Measurements from ENCODE around the gene WDR18. TPM values are rescaled to one million over a fixed set of nuclear protein-coding genes. Genes with fewer than 3 reads are reported as not detected.

The WDR18 gene
- total RNA-seq (10 to 100 TPM; 15.5 to 16.1 TPM), polyA plus RNA-seq (10 to 100 TPM; 20.9 to 68.8 TPM)
- long read RNA-seq, donor 1, transcript WDR18-202 (10 exons, 1,608 nt): major isoform, 93 of 120 reads
- long read RNA-seq, donor 1, partial matches to known transcripts: 3 of 120 reads
- long read RNA-seq, donor 1, other reads (novel, unspliced or antisense): 23 of 120 reads
- long read RNA-seq, donor 2, transcript WDR18-202 (10 exons, 1,608 nt): major isoform, 7 of 19 reads
- long read RNA-seq, donor 2, partial matches to known transcripts: 4 of 19 reads
- long read RNA-seq, donor 2, other reads (novel, unspliced or antisense): 7 of 19 reads

DNA sequence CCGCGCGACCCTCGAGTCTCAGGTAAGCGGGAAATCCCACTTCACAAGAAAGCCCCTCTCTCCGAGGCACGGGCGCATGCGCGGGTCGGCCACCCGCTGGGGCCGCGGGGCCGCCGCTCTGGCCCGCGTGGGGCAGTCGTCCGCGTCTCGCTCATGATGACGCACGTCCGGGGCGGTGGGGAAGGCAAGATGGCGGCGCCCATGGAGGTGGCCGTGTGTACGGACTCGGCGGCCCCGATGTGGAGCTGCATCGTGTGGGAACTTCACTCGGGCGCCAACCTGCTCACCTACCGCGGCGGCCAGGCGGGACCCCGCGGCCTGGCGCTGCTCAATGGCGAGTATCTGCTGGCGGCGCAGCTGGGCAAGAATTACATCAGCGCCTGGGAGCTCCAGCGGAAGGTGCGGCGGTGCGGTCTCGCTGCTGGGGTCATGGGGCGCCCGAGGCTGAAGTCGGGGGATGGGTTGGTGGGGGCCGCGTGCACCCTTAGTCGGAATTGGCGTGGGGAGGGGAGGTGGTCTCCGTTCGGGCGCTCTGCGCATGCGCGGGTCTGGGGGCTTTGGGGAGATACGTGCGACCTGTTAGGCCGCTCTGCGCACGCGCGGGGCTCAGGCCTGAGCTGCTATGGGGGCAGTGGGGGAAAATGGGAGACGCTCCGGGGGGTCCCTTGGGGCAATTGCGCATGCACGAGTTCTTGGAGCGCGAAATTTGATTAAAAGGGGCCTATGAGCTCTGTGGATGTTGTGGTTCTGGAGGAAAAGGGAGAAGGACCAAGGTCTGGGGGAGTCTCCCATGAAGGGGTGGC lies at the start of gene WDR18:
TSS of gene WDR18 (plus strand) at position 181 of the 803 bp plus-strand sequence. CDS start at position 190, 9 bp downstream.
- ATAC-seq (ENCODE audit: low FRiP score) (peak; percentile 95), DNase-seq (peak; percentile 96 to 99)
- Histone ChIP-seq H3K4me1 (ENCODE audit: control insufficient read depth in 1 of 2, insufficient read depth in 2 of 2, low read length in 2 of 2) (no peaks in the 10 kb centered on the region), H3K4me3 (ENCODE audit: low read length in 2 of 2) (peak within 1 kb of the TSS; percentile 44 to 80), H3K9me3 (ENCODE audit: control insufficient read depth, low read length) (no peaks in the 10 kb centered on the region), H3K36me3 (ENCODE audit: control insufficient read depth in 1 of 2, insufficient read depth in 2 of 2, low read length in 1 of 2) (no peaks in the 10 kb centered on the region), H3K27ac (ENCODE audit: low read depth in 1 of 2, low read length in 2 of 2) (peak within 1 kb of the TSS in 1 of 2 donors; percentile 79), H3K27me3 (ENCODE audit: control insufficient read depth in 1 of 2, insufficient read depth in 2 of 2, low read length in 1 of 2) (no peaks in the 10 kb centered on the region)
- intact Hi-C loops (cut with DNase I): loop anchor here (2.0 to 10.0 kb wide), 2 partner anchors 210 to 214 kb away; no protein-coding TSS in a partner anchor
- WGBS, 2 donors: 0 to 1% methylated on average over 77 to 78 of the region's 78 CpGs

GRCh38 chr19:934865-935479 lies 49.2 kb upstream of the WDR18 start:
- DNase-seq (peak; percentile 93 to 94), ATAC-seq (ENCODE audit: low FRiP score) (peak; percentile 85)
- peaks cover 0 to 1% of the 10 kb centered on the region in 2 donors for H3K4me1 ChIP-seq (ENCODE audit: control insufficient read depth in 1 of 2, insufficient read depth in 2 of 2, low read length in 2 of 2)
- H3K27ac ChIP-seq (ENCODE audit: low read depth in 1 of 2, low read length in 2 of 2): peak overlapping the region in 1 of 2 donors; percentile 32
- 2% methylated on average over 31 of the region's 31 CpGs for WGBS, 2 donors
- intact Hi-C loops (cut with DNase I): no loop called here
- no peaks in the 10 kb centered on the region for H3K36me3 ChIP-seq (ENCODE audit: control insufficient read depth in 1 of 2, insufficient read depth in 2 of 2, low read length in 1 of 2)
- no peak overlapping the region for H3K4me3 ChIP-seq (ENCODE audit: low read length in 2 of 2)
- H3K27me3 ChIP-seq (ENCODE audit: control insufficient read depth in 1 of 2, insufficient read depth in 2 of 2, low read length in 1 of 2): no peaks in the 10 kb centered on the region
- no peaks in the 10 kb centered on the region for H3K9me3 ChIP-seq (ENCODE audit: control insufficient read depth, low read length)

DNA sequence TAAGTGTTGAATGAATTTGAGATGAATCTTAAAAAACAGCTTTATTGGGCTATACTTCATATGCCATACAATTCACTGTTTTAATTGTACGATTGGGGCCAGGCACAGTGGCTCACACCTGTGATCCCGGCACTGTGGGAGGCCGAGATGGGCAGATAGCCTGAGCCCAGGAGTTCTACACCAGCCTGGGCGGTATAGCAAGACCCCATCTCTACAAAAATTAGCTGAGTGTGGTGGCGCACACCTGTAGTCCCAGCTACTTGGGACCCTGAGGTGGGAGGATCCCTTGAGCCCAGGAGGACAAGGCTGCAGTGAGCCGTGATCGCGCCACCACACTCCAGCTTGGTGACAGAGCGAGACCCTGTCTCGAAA lies 48.0 kb upstream of the WDR18 start:
- intact Hi-C loops (cut with DNase I): no loop called here
- 98 to 99% methylated on average over 10 of the region's 10 CpGs for WGBS, 2 donors

DNA sequence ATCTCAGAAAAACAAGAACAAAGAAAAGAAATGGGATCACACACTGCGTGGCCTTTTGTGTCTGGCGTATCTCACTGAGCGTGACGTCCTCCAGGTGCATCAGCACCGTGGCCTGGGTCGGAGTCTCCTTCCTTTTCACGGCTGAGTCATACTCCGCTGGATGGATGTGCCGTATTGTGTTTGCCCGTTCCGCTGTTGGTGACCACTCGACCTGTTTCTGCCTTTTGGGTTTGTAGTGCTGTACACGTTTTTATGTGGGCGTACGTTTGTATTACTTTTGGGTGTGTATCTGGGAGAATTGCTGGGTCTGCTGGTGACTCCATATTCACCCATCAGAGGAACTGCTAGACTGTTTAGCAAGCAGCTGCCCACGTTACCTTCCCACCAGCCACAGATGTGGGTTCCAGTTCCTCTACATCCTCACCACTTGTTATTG lies 46.9 kb upstream of the WDR18 start:
- intact Hi-C loops (cut with DNase I): no loop called here
- Histone ChIP-seq H3K4me1 (ENCODE audit: control insufficient read depth in 1 of 2, insufficient read depth in 2 of 2, low read length in 2 of 2) (peaks cover 0 to 1% of the 10 kb centered on the region in 2 donors), H3K4me3 (ENCODE audit: low read length in 2 of 2) (no peak overlapping the region), H3K9me3 (ENCODE audit: control insufficient read depth, low read length) (no peaks in the 10 kb centered on the region), H3K36me3 (ENCODE audit: control insufficient read depth in 1 of 2, insufficient read depth in 2 of 2, low read length in 1 of 2) (no peaks in the 10 kb centered on the region), H3K27ac (ENCODE audit: low read depth in 1 of 2, low read length in 2 of 2) (no peak overlapping the region), H3K27me3 (ENCODE audit: control insufficient read depth in 1 of 2, insufficient read depth in 2 of 2, low read length in 1 of 2) (no peaks in the 10 kb centered on the region)
- 94 to 97% methylated on average over 16 of the region's 16 CpGs for WGBS, 2 donors
- ATAC-seq (ENCODE audit: low FRiP score) (no peak), DNase-seq (no peak)

More for the DNA sequence above, 48.0 kb upstream of the WDR18 start:
- Histone ChIP-seq H3K27ac (ENCODE audit: low read depth in 1 of 2, low read length in 2 of 2) (no peak overlapping the region), H3K4me3 (ENCODE audit: low read length in 2 of 2) (no peak overlapping the region), H3K27me3 (ENCODE audit: control insufficient read depth in 1 of 2, insufficient read depth in 2 of 2, low read length in 1 of 2) (no peaks in the 10 kb centered on the region), H3K9me3 (ENCODE audit: control insufficient read depth, low read length) (no peaks in the 10 kb centered on the region), H3K4me1 (ENCODE audit: control insufficient read depth in 1 of 2, insufficient read depth in 2 of 2, low read length in 2 of 2) (peaks cover 0 to 1% of the 10 kb centered on the region in 2 donors), H3K36me3 (ENCODE audit: control insufficient read depth in 1 of 2, insufficient read depth in 2 of 2, low read length in 1 of 2) (no peaks in the 10 kb centered on the region)
- no peak for DNase-seq
- ATAC-seq (ENCODE audit: low FRiP score): no peak

DNA sequence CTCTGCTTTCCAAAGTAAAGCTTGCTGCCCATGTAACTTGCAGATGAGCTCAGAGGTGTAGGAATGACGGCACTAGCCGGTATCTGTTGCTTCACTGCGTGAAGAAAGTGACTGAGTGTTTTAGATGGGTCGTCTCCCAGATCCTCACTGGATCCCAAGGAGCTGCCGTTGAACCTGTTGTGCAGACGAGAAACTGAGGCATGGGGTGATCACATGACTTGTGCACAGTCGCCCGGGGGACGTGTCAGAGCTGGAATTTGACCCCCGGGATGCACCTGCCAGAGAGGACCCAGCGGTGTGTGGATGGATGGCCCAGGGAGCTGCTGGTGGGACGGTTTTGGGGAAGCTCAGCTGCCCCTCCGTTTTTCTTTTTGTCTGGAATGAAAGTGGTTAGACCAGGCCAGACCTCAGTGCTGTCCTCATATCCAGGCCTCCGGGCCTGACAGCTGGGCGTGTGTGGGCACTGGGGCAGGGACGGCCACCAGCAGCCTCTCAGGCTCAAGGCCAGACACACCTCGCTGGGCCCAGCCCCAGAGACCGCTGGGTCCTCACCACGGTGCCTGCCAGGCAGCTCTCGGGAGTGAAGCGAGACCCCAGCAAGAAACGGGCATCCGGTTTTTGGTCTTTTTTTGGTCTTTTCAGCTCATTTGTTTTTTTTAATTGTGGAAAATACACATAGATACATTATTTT lies 45.8 kb upstream of the WDR18 start:
- Histone ChIP-seq H3K27ac (ENCODE audit: low read depth in 1 of 2, low read length in 2 of 2) (no peak overlapping the region), H3K27me3 (ENCODE audit: control insufficient read depth in 1 of 2, insufficient read depth in 2 of 2, low read length in 1 of 2) (no peaks in the 10 kb centered on the region), H3K4me3 (ENCODE audit: low read length in 2 of 2) (no peak overlapping the region), H3K4me1 (ENCODE audit: control insufficient read depth in 1 of 2, insufficient read depth in 2 of 2, low read length in 2 of 2) (peaks cover 0 to 1% of the 10 kb centered on the region in 2 donors), H3K9me3 (ENCODE audit: control insufficient read depth, low read length) (no peaks in the 10 kb centered on the region), H3K36me3 (ENCODE audit: control insufficient read depth in 1 of 2, insufficient read depth in 2 of 2, low read length in 1 of 2) (no peaks in the 10 kb centered on the region)
- WGBS, 2 donors: 93 to 95% methylated on average over 23 of the region's 23 CpGs
- ATAC-seq (ENCODE audit: low FRiP score) (no peak), DNase-seq (no peak)
- intact Hi-C loops (cut with DNase I): no loop called here

DNA sequence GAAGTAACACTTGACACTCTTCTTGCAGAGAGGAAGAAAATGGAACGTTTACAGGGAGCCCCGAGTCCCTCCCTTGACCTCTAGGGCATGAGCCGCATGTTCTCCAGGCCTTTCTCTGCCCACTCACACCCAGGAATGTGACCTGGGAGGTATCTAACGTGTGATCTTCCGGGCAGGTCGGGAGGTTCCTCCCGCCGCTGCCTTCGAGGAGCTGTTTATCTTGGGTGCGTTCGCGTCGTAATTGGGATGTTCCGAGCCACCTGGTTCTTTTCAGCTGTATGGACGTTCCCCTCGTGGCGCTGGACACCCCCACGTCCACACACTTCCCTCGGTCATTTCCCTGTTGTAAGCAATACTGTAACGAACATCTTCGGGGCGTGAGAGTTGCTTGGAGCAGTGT lies 44.7 kb upstream of the WDR18 start:
- Histone ChIP-seq H3K36me3 (ENCODE audit: control insufficient read depth in 1 of 2, insufficient read depth in 2 of 2, low read length in 1 of 2) (no peaks in the 10 kb centered on the region), H3K27ac (ENCODE audit: low read depth in 1 of 2, low read length in 2 of 2) (no peak overlapping the region), H3K27me3 (ENCODE audit: control insufficient read depth in 1 of 2, insufficient read depth in 2 of 2, low read length in 1 of 2) (no peaks in the 10 kb centered on the region), H3K4me3 (ENCODE audit: low read length in 2 of 2) (no peak overlapping the region), H3K4me1 (ENCODE audit: control insufficient read depth in 1 of 2, insufficient read depth in 2 of 2, low read length in 2 of 2) (peaks cover 0 to 1% of the 10 kb centered on the region in 2 donors), H3K9me3 (ENCODE audit: control insufficient read depth, low read length) (no peaks in the 10 kb centered on the region)
- WGBS, 2 donors: 96% methylated on average over 22 of the region's 22 CpGs
- ATAC-seq (ENCODE audit: low FRiP score) (no peak), DNase-seq (no peak)
- intact Hi-C loops (cut with DNase I): no loop called here

GRCh38 chr19:939922-940321 lies 44.2 kb upstream of the WDR18 start:
- ATAC-seq (ENCODE audit: low FRiP score): no peak
- H3K4me3 ChIP-seq (ENCODE audit: low read length in 2 of 2): no peak overlapping the region

DNA sequence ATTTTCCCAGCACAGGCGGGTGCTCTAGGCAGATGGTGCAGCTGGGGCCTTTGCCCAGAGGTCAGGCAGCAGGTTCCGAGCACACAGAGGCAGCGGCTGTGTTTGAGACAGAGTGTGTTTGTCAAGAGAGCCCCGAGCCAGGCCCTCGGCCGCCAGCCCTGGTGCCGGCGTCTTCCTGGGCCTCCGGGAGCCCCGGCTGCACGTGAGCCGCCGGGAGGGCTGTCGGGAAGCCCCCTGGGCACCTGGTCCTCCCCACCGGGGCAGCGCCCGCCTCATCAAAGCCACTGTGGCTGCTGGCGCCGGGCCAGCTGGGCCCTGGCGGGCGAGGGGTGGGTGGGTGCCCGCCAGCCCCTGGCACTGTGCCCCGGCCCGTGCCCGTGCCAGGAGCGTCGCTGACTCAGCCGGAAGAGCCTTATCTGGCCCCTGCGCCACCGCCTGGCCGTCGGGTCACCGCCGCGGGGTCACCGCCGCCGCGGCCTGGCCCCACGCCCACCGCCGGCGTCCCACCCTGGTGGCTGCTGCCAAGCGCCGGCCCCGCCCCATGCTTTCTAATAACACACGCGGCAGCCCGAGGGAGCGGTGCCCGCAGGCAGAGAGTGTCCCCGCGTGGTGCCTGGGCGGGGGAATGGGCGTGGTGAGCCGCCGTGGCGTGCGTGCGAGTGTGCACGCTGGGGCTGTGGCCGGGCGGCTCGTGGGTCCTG lies 43.4 kb upstream of the WDR18 start:
- WGBS, 2 donors: 3 to 7% methylated on average over 45 to 64 of the region's 64 CpGs
- intact Hi-C loops (cut with DNase I): no loop called here
- H3K27me3 ChIP-seq (ENCODE audit: control insufficient read depth in 1 of 2, insufficient read depth in 2 of 2, low read length in 1 of 2): no peaks in the 10 kb centered on the region
- ATAC-seq (ENCODE audit: low FRiP score) (peak; percentile 72), DNase-seq (peak; percentile 87 to 92)
- H3K9me3 ChIP-seq (ENCODE audit: control insufficient read depth, low read length): no peaks in the 10 kb centered on the region
- H3K36me3 ChIP-seq (ENCODE audit: control insufficient read depth in 1 of 2, insufficient read depth in 2 of 2, low read length in 1 of 2): no peaks in the 10 kb centered on the region
- no peaks in the 10 kb centered on the region for H3K4me1 ChIP-seq (ENCODE audit: control insufficient read depth in 1 of 2, insufficient read depth in 2 of 2, low read length in 2 of 2)
- peak overlapping the region in 1 of 2 donors; percentile 49 for H3K27ac ChIP-seq (ENCODE audit: low read depth in 1 of 2, low read length in 2 of 2)
- peak overlapping the region in 1 of 2 donors; percentile 1 for H3K4me3 ChIP-seq (ENCODE audit: low read length in 2 of 2)

More at GRCh38 chr19:939922-940321, 44.2 kb upstream of the WDR18 start:
- Histone ChIP-seq H3K27ac (ENCODE audit: low read depth in 1 of 2, low read length in 2 of 2) (peak overlapping the region in 1 of 2 donors; percentile 49), H3K36me3 (ENCODE audit: control insufficient read depth in 1 of 2, insufficient read depth in 2 of 2, low read length in 1 of 2) (no peaks in the 10 kb centered on the region), H3K9me3 (ENCODE audit: control insufficient read depth, low read length) (no peaks in the 10 kb centered on the region), H3K4me1 (ENCODE audit: control insufficient read depth in 1 of 2, insufficient read depth in 2 of 2, low read length in 2 of 2) (no peaks in the 10 kb centered on the region), H3K27me3 (ENCODE audit: control insufficient read depth in 1 of 2, insufficient read depth in 2 of 2, low read length in 1 of 2) (no peaks in the 10 kb centered on the region)
- intact Hi-C loops (cut with DNase I): no loop called here
- DNase-seq: no peak
- WGBS, 2 donors: 97% methylated on average over 7 of the region's 7 CpGs

Data from aorta (tissue), 5 donors.